GM18870 (cell line): ENCODE data around the gene KEAP1.
"Not testable (repeated sequence)": the region's sequence is repeated elsewhere in the genome, so short reads cannot be mapped to it uniquely, and the experiment has no call there.

ENCODE experiments used
- ATAC-seq: cut with Tn5 transposase; IDR thresholded peaks from one replicate; pipeline ENCODE4 v1.9.1; 2021; ENCODE audit warnings: moderate library complexity; ENCODE audit not compliant: unreplicated experiment

The KEAP1 gene

DNA sequence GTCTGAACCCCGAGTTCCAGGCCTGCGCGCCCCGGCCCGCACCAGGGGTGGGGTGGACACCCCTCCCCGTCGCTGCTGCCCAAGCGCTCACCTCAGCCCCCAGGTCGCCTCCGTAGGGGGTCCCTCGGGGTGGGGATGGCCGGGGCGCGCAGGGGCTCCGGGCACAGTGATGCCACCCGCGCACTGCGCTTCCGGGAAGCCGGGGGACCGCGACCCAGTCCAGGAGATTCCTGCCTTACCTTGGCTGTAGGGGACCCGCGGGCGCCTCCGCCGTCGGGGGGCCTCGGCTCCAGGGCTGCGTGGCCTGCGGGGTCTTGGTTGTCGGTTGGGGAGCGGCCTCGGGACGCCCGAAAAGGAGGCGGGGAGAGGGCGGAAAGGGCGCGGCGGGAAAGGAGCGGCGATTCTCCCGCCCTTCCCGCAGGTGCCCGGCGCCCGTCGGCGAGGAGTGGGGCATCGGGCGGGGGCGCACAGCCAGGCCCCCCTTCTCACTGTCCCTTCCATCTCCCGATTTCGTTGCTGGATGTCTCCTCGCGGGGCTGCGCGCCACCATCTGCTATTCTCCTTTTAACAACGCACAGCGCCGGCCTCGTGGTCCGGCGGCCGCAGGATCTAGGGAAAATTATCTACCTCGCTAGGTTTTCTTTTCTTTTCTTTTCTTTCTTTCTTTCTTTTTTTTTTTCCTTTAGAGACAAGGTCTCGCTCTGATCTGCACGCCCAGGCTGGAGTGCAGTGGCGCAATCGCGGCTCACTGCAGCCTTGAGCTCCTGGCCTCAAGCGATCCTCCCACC lies at the start of gene KEAP1:
TSS of gene KEAP1 (minus strand) at position 355 of the 788 bp plus-strand sequence. CDS start 3,323 bp downstream, outside the sequence.
- ATAC-seq: no peak

DNA sequence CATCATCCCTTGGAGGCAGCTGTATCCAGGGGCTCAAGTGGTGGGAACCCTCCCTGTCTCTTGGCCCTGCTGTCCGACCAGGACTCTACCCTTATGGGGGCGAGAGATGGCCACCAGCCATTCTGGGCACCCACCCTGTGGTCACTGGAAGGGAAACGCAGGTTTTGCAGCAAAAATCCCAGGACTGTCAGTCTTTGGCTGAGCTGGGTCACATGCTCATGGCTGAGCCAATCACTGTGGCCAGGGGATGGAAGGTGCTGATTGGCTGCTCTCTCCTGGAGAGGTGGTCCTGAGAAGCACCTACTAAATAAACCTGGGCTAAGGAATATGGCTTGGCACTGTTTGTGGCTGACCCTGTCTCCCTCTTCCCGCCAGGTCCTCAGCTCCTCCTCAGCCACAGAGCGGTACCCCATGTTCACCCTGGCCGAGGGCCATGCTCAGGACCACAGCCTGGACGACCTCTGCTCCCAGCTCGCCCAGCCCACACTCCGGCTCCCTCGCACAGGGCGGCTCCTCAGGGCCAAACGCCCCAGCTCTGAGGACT lies 49.4 kb upstream of the KEAP1 start:
- no peak for ATAC-seq

DNA sequence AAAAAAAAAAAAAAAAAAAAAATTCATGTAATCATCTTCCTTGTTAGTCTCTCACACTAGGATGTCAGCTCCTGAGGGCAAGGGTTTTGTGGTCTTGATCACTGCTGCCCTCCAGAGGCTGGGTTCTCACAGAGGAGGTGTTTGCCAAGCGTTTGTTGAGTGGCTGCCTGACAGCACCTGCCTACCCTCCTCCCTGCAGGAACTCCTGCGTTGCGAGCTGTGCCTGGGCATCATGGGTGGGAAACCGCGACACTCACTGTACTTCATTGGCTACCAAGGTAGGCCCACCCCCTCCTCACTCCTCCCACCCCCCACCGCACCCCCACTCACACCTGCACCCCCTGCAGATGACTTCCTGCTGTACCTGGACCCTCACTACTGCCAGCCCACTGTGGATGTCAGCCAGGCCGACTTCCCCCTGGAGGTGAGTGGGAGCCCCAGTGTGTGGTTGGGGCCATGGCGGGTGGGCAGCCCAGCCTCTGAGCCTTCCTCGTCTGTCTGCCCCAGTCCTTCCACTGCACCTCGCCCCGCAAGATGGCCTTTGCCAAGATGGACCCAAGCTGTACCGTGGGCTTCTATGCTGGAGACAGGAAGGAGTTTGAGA lies 48.6 kb upstream of the KEAP1 start:
- ATAC-seq: no peak

DNA sequence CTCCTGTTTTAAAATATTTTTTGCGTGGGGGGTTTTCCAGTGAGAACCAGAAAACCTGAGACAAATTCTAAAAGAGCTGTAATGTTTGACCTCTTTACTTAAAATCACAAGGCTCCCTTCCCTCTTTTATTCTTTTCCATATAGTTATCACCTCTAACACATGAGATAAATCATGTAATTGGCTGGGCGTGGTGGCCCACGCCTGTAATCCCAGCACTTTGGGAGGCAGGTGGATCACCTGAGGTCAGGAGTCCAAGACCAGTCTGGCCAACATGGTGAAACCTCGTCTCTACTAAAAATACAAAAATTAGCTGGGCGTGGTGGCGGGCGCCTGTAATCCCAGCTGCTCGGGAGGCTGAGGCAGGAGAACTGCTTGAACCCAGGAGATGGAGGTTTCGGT lies 47.9 kb upstream of the KEAP1 start:
- not testable (repeated sequence) for ATAC-seq

DNA sequence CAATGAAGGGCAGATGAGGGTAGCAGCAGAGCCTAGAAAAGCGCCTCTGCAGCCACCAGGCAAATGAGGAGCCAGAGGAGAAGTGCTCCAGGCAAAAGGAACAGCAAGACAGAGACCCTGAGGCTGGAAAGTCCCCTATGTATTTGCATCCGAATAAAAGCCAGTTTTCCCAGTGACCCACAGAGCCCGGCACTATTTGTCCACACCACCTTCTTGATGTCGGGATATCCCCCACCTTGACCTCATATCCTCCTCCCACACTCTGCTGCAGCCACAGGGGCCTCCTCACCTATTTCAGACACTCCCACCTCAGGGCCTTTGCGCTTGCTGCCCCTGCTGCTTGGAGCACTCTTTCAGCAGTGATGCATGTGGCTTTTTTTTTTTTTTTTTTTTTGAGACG lies 47.2 kb upstream of the KEAP1 start:
- no peak for ATAC-seq

DNA sequence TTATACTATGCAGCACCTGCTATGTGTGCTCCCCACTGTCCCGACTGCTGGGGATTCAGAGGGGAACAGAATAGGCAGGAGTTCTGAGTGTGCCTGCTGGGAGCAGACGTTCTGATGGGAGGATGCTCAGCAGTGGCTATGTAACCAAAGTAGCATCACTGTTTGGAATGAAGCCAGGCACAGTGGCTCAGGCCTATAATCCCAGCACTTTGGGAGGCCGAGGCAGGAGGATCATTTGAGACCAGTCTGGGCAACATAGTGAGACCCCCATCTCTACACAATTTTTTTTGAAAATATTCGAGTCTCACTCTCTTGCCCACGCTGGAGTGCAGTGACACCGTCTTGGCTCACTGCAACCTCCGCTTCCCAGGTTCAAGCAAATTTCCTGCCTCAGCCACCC lies 46.6 kb upstream of the KEAP1 start:
- no peak for ATAC-seq

DNA sequence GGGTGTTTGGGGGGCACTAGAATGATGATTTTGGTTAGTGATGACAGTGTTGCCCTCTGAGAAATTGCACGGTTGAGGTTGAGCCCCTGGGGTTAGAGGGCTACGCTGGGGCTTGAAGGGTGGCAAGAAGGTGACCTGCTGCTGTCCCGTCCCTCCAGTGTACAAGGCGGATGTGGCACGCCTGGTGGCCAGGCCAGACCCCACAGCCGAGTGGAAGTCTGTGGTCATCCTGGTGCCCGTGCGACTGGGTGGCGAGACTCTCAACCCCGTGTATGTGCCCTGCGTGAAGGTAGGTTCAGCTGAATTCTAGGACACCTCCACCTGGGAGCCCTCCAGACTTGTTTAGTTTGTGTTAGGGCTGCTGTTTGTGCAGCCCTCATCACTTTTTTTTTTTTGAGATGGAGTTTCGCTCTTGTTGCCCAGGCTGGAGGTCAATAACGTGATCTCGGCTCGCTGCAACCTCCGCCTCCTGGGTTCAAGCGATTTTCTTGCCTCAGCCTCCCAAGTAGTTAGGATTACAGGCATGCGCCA lies 45.7 kb upstream of the KEAP1 start:
- ATAC-seq: no peak

DNA sequence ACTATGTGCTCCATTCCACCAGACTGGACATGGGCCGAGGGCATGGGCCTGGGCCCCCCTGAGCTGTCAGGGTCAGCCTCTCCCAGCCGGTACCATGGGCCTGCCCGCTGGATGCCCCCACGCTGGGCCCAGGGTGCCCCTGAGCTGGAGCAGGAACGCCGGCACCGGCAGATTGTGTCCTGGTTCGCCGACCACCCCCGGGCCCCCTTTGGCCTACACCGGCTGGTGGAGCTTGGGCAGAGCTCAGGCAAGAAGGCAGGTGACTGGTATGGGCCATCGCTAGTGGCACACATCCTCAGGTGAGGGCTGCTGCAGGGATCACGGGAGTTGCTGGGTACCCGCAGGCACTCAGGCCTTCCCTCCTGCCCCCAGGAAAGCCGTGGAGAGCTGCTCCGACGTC lies 43.7 kb upstream of the KEAP1 start:
- no peak for ATAC-seq

DNA sequence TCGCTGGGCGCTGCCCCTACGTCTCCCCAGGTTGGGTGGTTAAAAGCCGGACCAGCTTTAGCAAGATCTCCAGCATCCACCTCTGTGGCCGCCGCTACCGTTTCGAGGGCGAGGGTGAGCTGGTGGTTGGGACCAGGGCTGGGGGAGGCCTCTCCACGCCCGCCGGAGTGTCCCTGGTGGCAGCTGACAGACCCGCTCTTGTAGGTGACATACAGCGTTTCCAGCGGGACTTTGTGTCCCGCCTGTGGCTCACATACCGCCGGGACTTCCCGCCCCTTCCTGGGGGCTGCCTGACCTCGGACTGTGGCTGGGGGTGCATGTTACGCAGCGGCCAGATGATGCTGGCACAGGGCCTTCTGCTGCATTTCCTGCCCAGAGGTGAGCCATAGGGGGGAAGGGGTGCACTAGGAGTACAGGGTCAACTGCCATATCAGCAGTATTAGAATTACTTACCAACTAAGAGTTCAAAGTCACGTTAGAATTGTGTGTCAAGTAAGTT lies 41.6 kb upstream of the KEAP1 start:
- no peak for ATAC-seq

DNA sequence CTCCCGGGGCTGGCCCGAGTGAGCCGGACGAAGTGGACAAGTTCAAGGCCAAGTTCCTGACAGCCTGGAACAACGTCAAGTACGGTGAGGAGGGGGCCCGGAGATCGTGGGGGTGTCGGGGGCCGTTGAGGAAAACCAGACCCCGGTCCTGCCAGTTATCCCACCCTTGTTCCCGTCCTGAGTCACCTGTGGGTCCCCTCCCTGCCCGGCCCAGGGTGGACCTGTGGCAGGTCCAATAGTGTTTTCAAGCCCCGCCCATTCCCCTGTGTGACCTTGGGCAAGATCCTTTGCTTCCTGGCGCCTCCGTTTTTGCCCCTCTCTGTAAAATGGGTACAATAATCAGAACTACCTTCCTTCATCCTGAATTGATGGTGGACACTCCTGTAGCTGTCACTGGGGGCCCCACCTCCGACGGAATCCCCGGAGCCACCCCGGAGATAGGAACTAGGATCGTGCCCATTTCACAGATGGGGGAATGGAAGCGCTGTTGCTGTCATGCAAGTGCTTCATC lies 41.1 kb upstream of the KEAP1 start:
- ATAC-seq: no peak

DNA sequence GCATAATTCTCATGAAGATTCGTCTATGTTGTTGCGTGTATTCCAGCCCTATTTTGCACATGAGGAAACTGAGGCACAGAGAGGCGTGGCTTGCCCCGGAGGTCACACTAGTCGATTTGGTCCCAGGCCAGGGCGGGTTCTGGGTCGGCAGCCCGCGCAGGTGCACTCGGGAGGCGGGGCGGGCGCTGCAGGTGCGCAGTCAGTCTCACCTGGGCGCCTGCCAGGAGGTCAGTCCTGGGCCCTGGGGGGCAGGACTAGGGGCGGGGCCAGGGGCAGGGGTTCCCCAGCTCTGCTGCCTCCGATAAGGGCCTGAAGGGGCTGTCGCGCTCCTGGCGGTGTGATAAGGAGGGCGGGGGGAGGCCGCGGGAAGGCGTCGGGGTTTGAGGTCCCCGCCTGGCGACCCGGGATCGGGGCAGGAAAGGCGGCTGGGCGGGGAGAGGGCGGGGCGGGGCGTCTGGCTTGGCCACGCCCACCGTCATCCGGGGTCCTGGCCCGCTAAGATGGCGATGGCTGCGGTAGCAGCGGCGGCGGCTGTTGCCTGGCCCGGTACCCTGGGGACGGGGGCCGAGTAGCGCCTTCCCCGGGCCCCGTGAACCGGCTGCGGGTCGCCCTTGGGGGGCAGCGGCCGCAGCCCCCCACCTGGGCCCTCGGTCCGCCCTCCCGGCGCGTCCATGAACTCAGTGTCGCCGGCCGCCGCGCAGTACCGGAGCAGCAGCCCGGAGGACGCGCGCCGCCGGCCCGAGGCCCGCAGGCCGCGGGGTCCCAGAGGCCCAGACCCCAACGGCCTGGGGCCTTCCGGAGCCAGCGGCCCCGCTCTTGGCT lies 40.5 kb upstream of the KEAP1 start, which contains the start of gene ATG4D:
TSS of gene ATG4D (plus strand) at position 485 of the 822 bp plus-strand sequence. CDS start at position 672, 187 bp downstream.
- ATAC-seq: no peak

DNA sequence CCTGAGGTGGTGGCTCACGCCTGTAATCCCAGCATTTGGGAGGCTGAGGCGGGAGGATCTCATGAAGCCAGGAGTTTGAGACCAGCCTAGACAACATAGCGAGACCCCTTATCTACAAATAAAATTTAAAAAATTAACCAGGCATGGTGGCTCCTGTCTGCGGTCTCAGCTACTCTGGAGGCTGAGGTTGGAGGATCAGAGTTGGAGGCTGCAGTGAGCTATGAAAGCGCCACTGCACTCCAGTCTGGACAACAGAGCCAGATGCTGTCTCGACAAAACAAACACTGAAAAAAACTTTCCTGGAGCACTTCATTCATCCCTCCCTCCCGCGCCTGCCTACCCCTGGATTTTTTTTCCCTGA lies 39.9 kb upstream of the KEAP1 start:
- no peak for ATAC-seq

DNA sequence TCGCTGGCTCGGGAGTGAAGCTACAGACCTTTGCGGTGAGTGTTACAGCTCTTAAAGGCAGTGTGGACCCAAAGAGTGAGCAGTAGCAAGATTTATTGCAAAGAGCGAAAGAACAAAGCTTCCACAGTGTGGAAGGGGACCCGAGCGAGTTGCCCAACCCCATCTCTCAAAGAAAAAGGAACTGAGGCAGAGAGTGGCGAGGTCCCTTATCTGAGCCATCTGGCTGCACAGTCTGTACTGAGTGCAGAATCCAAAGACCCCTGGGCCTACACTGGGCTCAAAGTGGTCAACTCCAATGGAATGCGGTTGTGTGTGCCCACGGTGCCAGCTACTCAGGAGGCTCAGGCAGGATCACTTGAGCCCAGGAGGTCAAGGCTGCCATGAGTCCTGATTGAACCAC lies 35.9 kb upstream of the KEAP1 start:
- ATAC-seq: not testable (repeated sequence)

DNA sequence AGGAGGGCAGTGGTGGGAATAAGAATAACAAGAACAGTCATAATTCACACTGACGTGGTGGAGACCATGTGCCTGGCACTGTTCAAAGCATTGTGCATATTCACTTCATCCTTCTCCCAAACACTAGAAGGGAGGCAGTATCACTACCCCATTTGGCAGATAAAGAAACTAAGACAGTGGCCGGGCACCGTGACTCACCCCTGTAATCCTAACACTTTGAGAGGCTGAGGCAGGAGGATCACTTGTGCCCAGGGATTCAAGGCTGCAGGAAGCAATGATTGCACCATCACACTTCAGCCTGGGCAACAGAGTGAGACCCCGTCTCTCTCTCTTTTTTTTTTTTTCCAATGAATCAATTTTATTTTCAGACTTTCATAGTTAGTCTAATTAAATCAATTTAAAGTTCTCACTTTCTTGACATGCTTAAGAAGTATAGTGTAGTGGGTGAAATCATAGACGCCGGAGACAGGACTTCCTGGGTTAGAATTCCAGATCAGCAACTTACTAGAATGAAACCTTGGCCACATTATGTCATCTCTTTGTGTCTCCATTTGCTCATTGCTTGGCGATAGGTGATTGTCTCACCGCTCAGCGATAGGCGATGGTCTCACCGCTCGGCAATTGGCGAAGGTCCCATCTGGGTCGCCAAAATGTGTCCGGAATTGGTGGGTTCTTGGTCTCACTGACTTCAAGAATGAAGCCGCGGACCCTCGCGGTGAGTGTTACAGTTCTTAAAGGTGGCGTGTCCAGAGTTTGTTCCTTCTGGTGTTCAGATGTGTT lies 35.2 kb upstream of the KEAP1 start:
- ATAC-seq: no peak

DNA sequence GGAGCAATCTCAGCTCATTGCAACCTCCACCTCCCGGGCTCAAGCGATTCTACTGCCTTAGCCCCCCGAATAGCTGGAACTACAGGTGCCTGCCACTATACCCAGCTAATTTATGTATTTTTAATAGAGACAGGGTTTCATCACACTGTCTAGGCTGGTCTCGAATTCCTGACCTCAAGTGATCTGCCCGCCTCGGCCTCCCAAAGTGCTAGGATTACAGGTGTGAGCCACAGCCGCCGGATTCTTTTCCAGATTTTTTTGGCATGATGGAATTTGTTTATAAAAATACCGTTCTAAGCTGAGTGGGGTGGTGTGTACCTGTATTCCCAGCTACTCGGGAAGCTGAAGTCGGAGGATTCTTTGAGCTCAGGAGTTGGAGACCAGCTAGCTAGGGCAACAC lies 34.5 kb upstream of the KEAP1 start:
- ATAC-seq: no peak

DNA sequence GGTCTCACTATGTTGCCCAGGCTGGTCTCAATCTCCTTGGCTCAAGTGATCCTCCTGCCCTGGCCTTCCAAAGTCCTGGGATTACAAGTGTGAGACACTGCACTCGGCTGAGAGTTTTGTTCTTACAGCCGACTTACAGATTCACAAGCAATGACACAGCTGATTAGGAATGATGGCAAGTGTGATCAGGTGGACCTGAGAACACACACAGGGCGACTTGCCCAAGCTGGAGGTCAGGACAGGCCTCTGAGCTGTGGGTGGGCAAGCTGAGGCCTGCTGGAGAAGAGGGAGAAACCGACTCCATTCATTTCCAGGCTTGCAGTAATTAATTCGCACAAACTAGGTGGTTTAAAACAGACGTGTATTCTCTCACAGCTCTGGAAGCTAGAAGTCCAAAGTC lies 32.5 kb upstream of the KEAP1 start:
- no peak for ATAC-seq

DNA sequence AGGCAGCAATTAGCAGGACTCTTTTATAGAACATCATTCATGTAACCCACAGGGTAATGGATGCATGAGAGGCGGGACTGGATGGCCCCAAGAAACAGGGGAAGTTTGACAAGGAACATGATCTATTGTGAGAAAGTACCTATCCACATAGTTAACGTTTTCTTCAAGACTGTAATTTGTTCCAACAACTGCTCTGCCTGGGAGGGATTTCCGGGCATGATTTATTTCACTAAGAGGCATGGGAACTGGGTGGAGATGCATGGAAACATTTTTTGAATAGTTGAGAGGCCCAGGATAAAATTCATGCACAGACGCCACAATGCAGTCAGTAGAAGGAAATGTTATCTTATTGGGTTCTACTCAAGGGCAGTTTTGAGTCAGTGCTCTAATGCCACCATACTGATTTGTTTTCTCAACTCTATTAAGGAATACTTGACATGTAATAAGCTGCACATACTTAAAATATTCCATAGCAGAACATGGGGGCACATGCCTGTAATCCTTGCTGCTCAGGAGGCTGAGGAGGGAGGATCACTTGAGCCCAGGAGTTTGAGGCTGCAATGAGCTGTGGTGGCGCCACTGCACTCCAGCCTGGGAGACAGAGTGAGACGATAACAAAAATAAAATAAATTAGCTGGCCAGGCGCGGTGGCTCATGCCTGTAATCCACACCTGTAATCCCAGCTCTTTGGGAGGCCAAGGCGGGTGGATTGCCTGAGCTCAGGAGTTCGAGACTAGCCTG lies 30.7 kb upstream of the KEAP1 start:
- ATAC-seq: no peak

DNA sequence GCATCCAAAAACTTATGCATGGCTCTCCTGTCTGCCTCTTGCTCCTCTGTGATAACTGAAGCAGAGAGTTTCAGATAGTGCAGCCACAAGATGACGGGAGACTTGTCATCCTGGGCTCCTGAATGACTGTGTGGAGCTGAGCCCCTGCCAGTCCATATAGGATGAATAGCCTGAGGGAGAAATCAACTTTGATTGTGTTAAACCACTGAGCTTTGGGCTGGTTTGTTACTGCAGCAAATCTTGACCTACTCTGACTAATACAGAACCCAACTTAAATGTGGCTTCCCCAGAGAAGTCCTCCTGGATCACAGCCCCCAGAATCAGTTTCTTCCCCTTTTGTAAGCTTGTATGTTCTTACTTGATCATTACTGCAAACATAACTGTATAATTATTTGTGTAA lies 29.3 kb upstream of the KEAP1 start:
- ATAC-seq: no peak

DNA sequence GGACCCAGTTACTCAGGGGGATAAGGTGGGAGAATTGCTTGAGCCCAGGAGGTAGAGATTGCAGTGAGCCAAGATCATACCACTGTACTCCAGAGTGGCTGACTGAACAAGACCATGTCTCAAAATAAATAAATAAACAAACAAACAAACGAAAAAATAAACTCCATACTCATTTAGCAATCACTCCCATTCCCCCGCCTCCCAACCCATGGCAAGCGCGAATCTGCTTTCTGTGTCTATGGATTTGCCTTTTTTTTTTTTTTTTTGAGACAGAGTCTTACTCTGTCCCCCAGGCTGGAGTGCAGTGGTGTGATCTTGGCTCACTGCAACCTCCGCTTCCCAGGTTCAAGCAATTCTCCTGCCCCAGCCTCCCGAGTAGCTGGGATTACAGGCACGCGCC lies 23.7 kb upstream of the KEAP1 start:
- not testable (repeated sequence) for ATAC-seq
